GM21360 (cell line): ENCODE measurements around the gene C11orf68.

Source experiments
- ATAC-seq: cut with Tn5 transposase; IDR thresholded peaks from one replicate; pipeline ENCODE4 v1.9.1; 2021; ENCODE audit warnings: mild to moderate bottlenecking, moderate library complexity; ENCODE audit not compliant: unreplicated experiment

The C11orf68 gene

GRCh38 chr11:65891219-65892136, 27.4 kb downstream of the C11orf68 start:
- ATAC-seq, result no peak

- peak; percentile 41 for ATAC-seq
Observed at GRCh38 chr11:65890324-65891218, 28.3 kb downstream of the C11orf68 start, which contains the start of gene CCDC85B. TSS of gene CCDC85B (plus strand) at chr11:65890673. CDS start at chr11:65890784, 111 bp downstream.

- ATAC-seq, result peak; percentile 34
Observed at GRCh38 chr11:65888163-65888814, 30.6 kb downstream of the C11orf68 start, which contains the start of gene FIBP. TSS of gene FIBP (minus strand) at chr11:65888471. CDS start at chr11:65888418, 53 bp downstream.

GRCh38 chr11:65887723-65888162, 31.1 kb downstream of the C11orf68 start:
- ATAC-seq, result no peak

- ATAC-seq, result no peak
Observed at GRCh38 chr11:65886826-65887722, 31.8 kb downstream of the C11orf68 start.

GRCh38 chr11:65885808-65886536, 32.9 kb downstream of the C11orf68 start:
- ATAC-seq, result no peak

- ATAC-seq, result no peak
Observed at GRCh38 chr11:65885231-65885630, 33.6 kb downstream of the C11orf68 start.

- no peak for ATAC-seq
Observed at GRCh38 chr11:65884716-65885092, 34.2 kb downstream of the C11orf68 start.

- no peak for ATAC-seq
Observed at GRCh38 chr11:65883786-65884715, 34.8 kb downstream of the C11orf68 start.

GRCh38 chr11:65883058-65883761, 35.7 kb downstream of the C11orf68 start:
- no peak for ATAC-seq

- ATAC-seq, result no peak
Observed at GRCh38 chr11:65882120-65883057, 36.5 kb downstream of the C11orf68 start.

- ATAC-seq, result no peak
Observed at GRCh38 chr11:65880844-65881421, 37.9 kb downstream of the C11orf68 start.

- ATAC-seq, result no peak
Observed at GRCh38 chr11:65880027-65880426, 38.8 kb downstream of the C11orf68 start.

GRCh38 chr11:65879617-65880016, 39.2 kb downstream of the C11orf68 start, which contains the start of gene CTSW:
TSS of gene CTSW (plus strand) at chr11:65879837. CDS start at chr11:65879855, 18 bp downstream.
- no peak for ATAC-seq

GRCh38 chr11:65873318-65874156, 45.3 kb downstream of the C11orf68 start:
- ATAC-seq, result peak; percentile 78
